ENCODE measurements around the gene MGA. TPM values are rescaled to one million over a fixed set of nuclear protein-coding genes. Genes with fewer than 3 reads are reported as not detected.

The MGA gene
- total and polyA plus RNA-seq, 2 donors (not counting 1 experiment from before 2014, with no cell fraction given): 6.5 to 33.7 TPM

DNA sequence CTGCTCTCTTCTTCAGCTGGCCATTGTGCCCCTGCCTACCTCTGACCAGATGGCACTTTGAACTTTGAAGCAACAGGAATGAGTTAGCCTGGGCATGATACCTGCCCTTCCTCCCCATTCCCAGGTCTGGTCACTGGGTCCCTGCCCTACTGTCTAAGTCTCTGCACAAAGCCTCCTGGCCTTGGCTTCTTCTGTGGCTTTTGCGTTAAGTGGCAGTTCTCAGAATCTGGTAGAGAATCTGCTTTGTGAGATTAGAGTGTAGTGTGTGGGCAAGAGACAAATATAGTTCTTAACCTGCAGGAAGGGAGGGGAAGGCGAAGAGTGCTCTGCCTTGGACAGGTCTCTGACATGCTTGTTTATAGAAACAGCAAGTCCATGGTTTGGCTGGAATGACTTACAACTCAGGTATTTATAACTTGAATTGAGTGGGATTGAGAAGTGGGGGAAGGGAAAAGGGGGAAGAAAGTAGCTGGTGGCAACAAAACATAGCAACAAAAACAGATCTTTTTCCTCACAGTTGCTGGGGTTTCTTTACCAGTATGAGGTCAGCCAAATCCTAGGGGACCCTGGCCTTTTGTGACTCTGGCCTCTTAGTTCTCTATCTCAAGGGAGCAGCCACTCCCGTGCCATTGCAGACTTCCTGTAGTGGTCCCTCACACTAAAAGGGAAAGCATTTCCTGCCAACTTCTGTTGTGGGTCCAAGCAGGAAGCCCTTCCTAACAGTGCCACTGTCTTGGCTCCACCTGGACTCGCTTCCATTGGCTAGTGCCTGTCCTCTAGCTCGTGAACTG is 130.7 kb downstream of the MGA start:
- H3K79me2 ChIP-seq (ENCODE audit: control insufficient read depth, insufficient read depth, low read length): peaks cover 17% of the 10 kb centered on the region
- H3K27me3 ChIP-seq (ENCODE audit: control insufficient read depth, insufficient read depth, low read length): no peaks in the 10 kb centered on the region
- no peaks in the 10 kb centered on the region for H3K9me3 ChIP-seq (ENCODE audit: control insufficient read depth, insufficient read depth, low read depth, low read length)
- H3K4me3 ChIP-seq (replicated peaks in 1 of 4; ENCODE audit: control extremely low read depth in 1 of 4, insufficient read depth in 1 of 4, low read depth in 3 of 4, low read length in 4 of 4): no peak overlapping the region
- no peak overlapping the region for H3K9ac ChIP-seq (ENCODE audit: insufficient read depth, low read length)
- peak overlapping the region; percentile 46 for H3K4me2 ChIP-seq (ENCODE audit: extremely low read depth, insufficient read depth, low read length)
- H3K36me3 ChIP-seq (ENCODE audit: control insufficient read depth, insufficient read depth, low read length): no peaks in the 10 kb centered on the region
- H4K20me1 ChIP-seq (ENCODE audit: control insufficient read depth, extremely low read depth, insufficient read depth, low read length): no peaks in the 10 kb centered on the region
- peak; percentile 56 to 86 for DNase-seq (ENCODE audit: low read depth in 2 of 2)
- peak overlapping the region; percentile 76 for H3K27ac ChIP-seq (ENCODE audit: insufficient read depth, low read length)
- no peak overlapping the region for H2AFZ ChIP-seq (ENCODE audit: low read length)
- peaks cover 15% of the 10 kb centered on the region for H3K4me1 ChIP-seq (ENCODE audit: control insufficient read depth, extremely low read depth, insufficient read depth, low read length)
- TF ChIP-seq, protein P1, sequence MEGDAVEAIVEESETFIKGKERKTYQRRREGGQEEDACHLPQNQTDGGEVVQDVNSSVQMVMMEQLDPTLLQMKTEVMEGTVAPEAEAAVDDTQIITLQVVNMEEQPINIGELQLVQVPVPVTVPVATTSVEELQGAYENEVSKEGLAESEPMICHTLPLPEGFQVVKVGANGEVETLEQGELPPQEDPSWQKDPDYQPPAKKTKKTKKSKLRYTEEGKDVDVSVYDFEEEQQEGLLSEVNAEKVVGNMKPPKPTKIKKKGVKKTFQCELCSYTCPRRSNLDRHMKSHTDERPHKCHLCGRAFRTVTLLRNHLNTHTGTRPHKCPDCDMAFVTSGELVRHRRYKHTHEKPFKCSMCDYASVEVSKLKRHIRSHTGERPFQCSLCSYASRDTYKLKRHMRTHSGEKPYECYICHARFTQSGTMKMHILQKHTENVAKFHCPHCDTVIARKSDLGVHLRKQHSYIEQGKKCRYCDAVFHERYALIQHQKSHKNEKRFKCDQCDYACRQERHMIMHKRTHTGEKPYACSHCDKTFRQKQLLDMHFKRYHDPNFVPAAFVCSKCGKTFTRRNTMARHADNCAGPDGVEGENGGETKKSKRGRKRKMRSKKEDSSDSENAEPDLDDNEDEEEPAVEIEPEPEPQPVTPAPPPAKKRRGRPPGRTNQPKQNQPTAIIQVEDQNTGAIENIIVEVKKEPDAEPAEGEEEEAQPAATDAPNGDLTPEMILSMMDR (conservative IDR thresholded peaks at IDR 0.05 in 1 of 2, IDR thresholded peaks at IDR 0.05 in 1 of 2; ENCODE audit: low read depth in 1 of 2, low read length in 2 of 2): no peak
- no peak for TF ChIP-seq EZH2 (IDR thresholded peaks at IDR 0.05; ENCODE audit: low read length, missing control alignments)

DNA sequence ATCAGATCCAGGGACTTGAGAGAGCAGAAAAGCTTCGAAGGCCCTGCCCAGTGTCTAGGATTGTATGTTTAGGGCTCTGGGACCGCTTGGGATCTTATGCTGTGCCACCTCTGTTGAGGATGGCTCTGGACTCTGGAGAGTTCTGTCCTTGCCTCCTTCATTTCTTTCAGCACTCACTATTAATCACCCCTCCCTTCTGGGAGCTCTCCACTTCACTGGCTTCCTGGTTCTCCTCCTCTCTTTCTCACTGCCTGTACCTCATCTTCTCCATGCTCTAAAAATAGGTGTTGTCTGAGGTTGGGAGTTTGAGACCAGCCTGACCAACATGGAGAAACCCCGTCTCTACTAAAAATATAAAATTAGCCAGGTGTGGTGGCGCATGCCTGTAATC is 131.3 kb downstream of the MGA start:
- Histone ChIP-seq H3K4me1 (ENCODE audit: control insufficient read depth, extremely low read depth, insufficient read depth, low read length) (peaks cover 20% of the 10 kb centered on the region), H3K36me3 (ENCODE audit: control insufficient read depth, insufficient read depth, low read length) (no peaks in the 10 kb centered on the region)
- no peak for TF ChIP-seq EZH2 (IDR thresholded peaks at IDR 0.05; ENCODE audit: low read length, missing control alignments)
- TF ChIP-seq, protein P1 (conservative IDR thresholded peaks at IDR 0.05 in 1 of 2, IDR thresholded peaks at IDR 0.05 in 1 of 2; ENCODE audit: low read depth in 1 of 2, low read length in 2 of 2): no peak

DNA sequence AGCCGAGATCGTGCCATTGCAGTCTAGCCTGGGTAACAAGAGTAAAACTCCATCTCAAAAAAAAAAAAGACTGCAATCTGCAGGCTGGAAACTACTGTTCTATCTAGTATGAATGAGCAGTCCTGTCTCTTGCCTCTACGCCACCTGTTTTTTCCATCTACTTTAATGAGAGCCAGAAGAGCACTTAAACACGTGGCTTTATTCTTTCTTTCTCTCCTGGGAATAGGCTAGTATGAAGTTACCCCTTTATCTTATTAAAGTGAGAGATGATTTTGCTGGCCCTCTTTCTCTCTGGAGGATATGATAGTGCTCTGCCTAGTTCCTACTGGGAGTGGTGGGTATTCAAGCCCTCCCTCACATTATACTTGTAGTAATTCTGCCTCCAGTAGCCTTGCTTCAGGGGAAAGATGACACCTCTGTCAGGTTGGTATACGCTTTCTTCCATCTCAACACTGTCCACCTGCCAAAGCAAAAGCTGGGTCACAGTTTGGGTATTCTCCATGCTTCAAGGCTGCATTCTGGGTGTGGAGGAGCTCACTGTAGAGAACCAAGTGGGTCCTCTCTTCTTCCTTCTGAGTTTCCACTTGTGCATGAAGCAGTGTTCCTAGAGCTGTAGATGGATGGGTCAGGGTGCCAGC is 131.9 kb downstream of the MGA start:
- no peak overlapping the region for H3K4me2 ChIP-seq (ENCODE audit: extremely low read depth, insufficient read depth, low read length)
- H3K9ac ChIP-seq (ENCODE audit: insufficient read depth, low read length): no peak overlapping the region
- no peak overlapping the region for H2AFZ ChIP-seq (ENCODE audit: low read length)
- H3K36me3 ChIP-seq (ENCODE audit: control insufficient read depth, insufficient read depth, low read length): no peaks in the 10 kb centered on the region
- H3K27me3 ChIP-seq (ENCODE audit: control insufficient read depth, insufficient read depth, low read length): no peaks in the 10 kb centered on the region
- peaks cover 21% of the 10 kb centered on the region for H3K4me1 ChIP-seq (ENCODE audit: control insufficient read depth, extremely low read depth, insufficient read depth, low read length)
- no peak for DNase-seq (ENCODE audit: low read depth in 2 of 2)
- H4K20me1 ChIP-seq (ENCODE audit: control insufficient read depth, extremely low read depth, insufficient read depth, low read length): no peaks in the 10 kb centered on the region
- no peak overlapping the region for H3K27ac ChIP-seq (ENCODE audit: insufficient read depth, low read length)
- TF ChIP-seq, protein P1 (conservative IDR thresholded peaks at IDR 0.05 in 1 of 2, IDR thresholded peaks at IDR 0.05 in 1 of 2; ENCODE audit: low read depth in 1 of 2, low read length in 2 of 2): no peak
- no peak for TF ChIP-seq EZH2 (IDR thresholded peaks at IDR 0.05; ENCODE audit: low read length, missing control alignments)
- peaks cover 16% of the 10 kb centered on the region for H3K79me2 ChIP-seq (ENCODE audit: control insufficient read depth, insufficient read depth, low read length)
- H3K4me3 ChIP-seq (replicated peaks in 1 of 4; ENCODE audit: control extremely low read depth in 1 of 4, insufficient read depth in 1 of 4, low read depth in 3 of 4, low read length in 4 of 4): no peak overlapping the region
- no peaks in the 10 kb centered on the region for H3K9me3 ChIP-seq (ENCODE audit: control insufficient read depth, insufficient read depth, low read depth, low read length)

More for the DNA sequence above, 131.3 kb downstream of the MGA start:
- no peak for DNase-seq (ENCODE audit: low read depth in 2 of 2)
- no peaks in the 10 kb centered on the region for H3K27me3 ChIP-seq (ENCODE audit: control insufficient read depth, insufficient read depth, low read length)
- no peaks in the 10 kb centered on the region for H3K9me3 ChIP-seq (ENCODE audit: control insufficient read depth, insufficient read depth, low read depth, low read length)
- peak overlapping the region; percentile 76 for H3K27ac ChIP-seq (ENCODE audit: insufficient read depth, low read length)
- no peaks in the 10 kb centered on the region for H4K20me1 ChIP-seq (ENCODE audit: control insufficient read depth, extremely low read depth, insufficient read depth, low read length)
- H3K79me2 ChIP-seq (ENCODE audit: control insufficient read depth, insufficient read depth, low read length): peaks cover 17% of the 10 kb centered on the region
- no peak overlapping the region for H2AFZ ChIP-seq (ENCODE audit: low read length)
- H3K9ac ChIP-seq (ENCODE audit: insufficient read depth, low read length): no peak overlapping the region
- no peak overlapping the region for H3K4me3 ChIP-seq (replicated peaks in 1 of 4; ENCODE audit: control extremely low read depth in 1 of 4, insufficient read depth in 1 of 4, low read depth in 3 of 4, low read length in 4 of 4)
- no peak overlapping the region for H3K4me2 ChIP-seq (ENCODE audit: extremely low read depth, insufficient read depth, low read length)
